ENCODE data around the gene S100G. TPM values are rescaled to one million over a fixed set of nuclear protein-coding genes. Genes with fewer than 3 reads are reported as not detected.
A peak's percentile ranks its signal among the peaks of the same experiment; 100 is the strongest.

S100G gene
- total and polyA plus RNA-seq, 2 of the 4 experiments (the other 2 are of a cell fraction), result not detected

- in situ Hi-C loops (cut with MboI; ENCODE audit: low sequenced_read_pairs) (loop anchor here (25.0 kb wide), 2 partner anchors 883 to 1208 kb away; partner anchors contain the start of gene PIR), intact Hi-C loops (cut with micrococcal nuclease) (loop anchor here (1.0 to 10.0 kb wide), 5 partner anchors 259 to 1220 kb away; partner anchors contain the start of gene GRPR), dilution Hi-C loops (cut with HindIII; ENCODE audit: low sequenced_read_pairs, unreplicated experiment) (no loop called here)
- Histone ChIP-seq H4K8ac (ENCODE audit: low read depth in 2 of 2, low read length in 2 of 2) (no peak overlapping the region), H4K91ac (ENCODE audit: insufficient read depth, low read depth, low read length) (no peak overlapping the region), H3K4me1 (ENCODE audit: control insufficient read depth, insufficient read depth, low read length) (no peaks in the 10 kb centered on the region), H3K14ac (replicated peaks; ENCODE audit: low read depth, low read length) (no peak overlapping the region), H3K18ac (ENCODE audit: low read depth, low read length) (no peak overlapping the region), H3K79me1 (ENCODE audit: low read depth in 1 of 2, low read length in 2 of 2) (no peaks in the 10 kb centered on the region), H3K27me3 (ENCODE audit: control insufficient read depth, insufficient read depth, low read length) (no peaks in the 10 kb centered on the region), H3K4me2 (ENCODE audit: low read depth, low read length) (no peak overlapping the region), H2AK5ac (ENCODE audit: low read depth, low read length) (no peak overlapping the region), H4K20me1 (ENCODE audit: insufficient read depth, low read length) (no peaks in the 10 kb centered on the region), H3K36me3 (ENCODE audit: control insufficient read depth, insufficient read depth, low read length) (peaks cover 11% of the 10 kb centered on the region), H3K27ac (ENCODE audit: insufficient read depth, low read length) (no peak overlapping the region), H3K9me1 (ENCODE audit: insufficient read depth, low read length) (no peaks in the 10 kb centered on the region), H3K9me3 (ENCODE audit: control insufficient read depth, insufficient read depth, low read length) (no peaks in the 10 kb centered on the region), H2BK5ac (ENCODE audit: low read depth, low read length, poor library complexity, severe bottlenecking) (no peak overlapping the region), H2AFZ (replicated peaks; ENCODE audit: low read length, poor library complexity) (no peak overlapping the region), H2BK120ac (ENCODE audit: low read depth, low read length) (no peak overlapping the region), H3K4me3 (ENCODE audit: insufficient read depth, low read depth, low read length) (no peak overlapping the region), H3K4ac (ENCODE audit: low read depth, low read length) (no peak overlapping the region), H4K5ac (ENCODE audit: low read depth, low read length) (no peak overlapping the region), H3K9ac (ENCODE audit: low read depth, low read length) (no peak overlapping the region), H2BK15ac (ENCODE audit: low read depth, low read length) (no peak overlapping the region), H3K23ac (ENCODE audit: low read depth, low read length) (no peak overlapping the region), H3K56ac (ENCODE audit: extremely low read depth, insufficient read depth, low read length) (no peak overlapping the region), H2AK9ac (replicated peaks; ENCODE audit: low read depth, low read length, poor library complexity) (no peak overlapping the region), H2BK20ac (ENCODE audit: low read depth, low read length) (no peak overlapping the region)
- TF ChIP-seq CHD1 (IDR thresholded peaks at IDR 0.05; ENCODE audit: low read depth, low read length) (no peak), CEBPB (IDR thresholded peaks at IDR 0.05; ENCODE audit: low read depth, low read length) (no peak), RCOR1 (IDR thresholded peaks at IDR 0.05; ENCODE audit: insufficient replicate concordance, low read length) (no peak), CTCF (conservative IDR thresholded peaks at IDR 0.05; ENCODE audit: low read depth, low read length) (peak; percentile 82), SMC3 (IDR thresholded peaks at IDR 0.05; ENCODE audit: low read depth, low read length) (peak; percentile 79), MAFK (IDR thresholded peaks at IDR 0.05; ENCODE audit: low read depth, low read length) (no peak), RAD21 (IDR thresholded peaks at IDR 0.05; ENCODE audit: low read length) (peak; percentile 78), MAZ (IDR thresholded peaks at IDR 0.05; ENCODE audit: borderline replicate concordance, low read depth, low read length) (no peak), RFX5 (IDR thresholded peaks at IDR 0.05; ENCODE audit: low read depth, low read length) (no peak), MXI1 (IDR thresholded peaks at IDR 0.05; ENCODE audit: borderline replicate concordance, low read depth, low read length) (no peak), POLR2A (IDR thresholded peaks at IDR 0.05; ENCODE audit: low read depth, low read length) (no peak), NFE2L2 (IDR thresholded peaks at IDR 0.05; ENCODE audit: low read depth, low read length) (no peak), BHLHE40 (IDR thresholded peaks at IDR 0.05; ENCODE audit: low read depth, low read length) (no peak), FOS (IDR thresholded peaks at IDR 0.05; ENCODE audit: low read depth, low read length) (no peak), USF2 (IDR thresholded peaks at IDR 0.05; ENCODE audit: low read depth, low read length) (peak; percentile 59)
- TF ChIP-seq, protein P1, sequence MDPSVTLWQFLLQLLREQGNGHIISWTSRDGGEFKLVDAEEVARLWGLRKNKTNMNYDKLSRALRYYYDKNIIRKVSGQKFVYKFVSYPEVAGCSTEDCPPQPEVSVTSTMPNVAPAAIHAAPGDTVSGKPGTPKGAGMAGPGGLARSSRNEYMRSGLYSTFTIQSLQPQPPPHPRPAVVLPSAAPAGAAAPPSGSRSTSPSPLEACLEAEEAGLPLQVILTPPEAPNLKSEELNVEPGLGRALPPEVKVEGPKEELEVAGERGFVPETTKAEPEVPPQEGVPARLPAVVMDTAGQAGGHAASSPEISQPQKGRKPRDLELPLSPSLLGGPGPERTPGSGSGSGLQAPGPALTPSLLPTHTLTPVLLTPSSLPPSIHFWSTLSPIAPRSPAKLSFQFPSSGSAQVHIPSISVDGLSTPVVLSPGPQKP (IDR thresholded peaks at IDR 0.05; ENCODE audit: borderline replicate concordance, low read depth, low read length), result no peak
- POLR2A ChIA-PET (ENCODE audit: unreplicated experiment), result no interaction called here
- CTCF ChIA-PET, result interaction anchor here (0.5 to 1.5 kb wide), 3 partner anchors 25 to 1615 kb away, joined by 3 to 4 read pairs (median 3); no protein-coding TSS in a partner anchor
- WGBS, 2 experiments (ENCODE audit: extremely low coverage in 2 of 2, insufficient read length in 1 of 2), result no CpG with 5 or more reads among the region's 10 CpGs
- no TSS peak for BruUV-seq (replicated peaks)
- DNase-seq (peak; percentile 65), ATAC-seq (ENCODE audit: low read depth) (peak; percentile 98)
Observed at GRCh38 chrX:16695079-16695676, 45.2 kb downstream of the S100G start.
